Mesendoderm (in vitro differentiated cells): Measurements from ENCODE around the gene SNRNP27. TPM values are rescaled to one million over a fixed set of nuclear protein-coding genes. Genes with fewer than 3 reads are reported as not detected.
"Not testable (repeated sequence)": the region's sequence is repeated elsewhere in the genome, so short reads cannot be mapped to it uniquely, and the experiment has no call there.

Experiments used
- DNase-seq: peaks from one replicate; pipeline ENCODE4 v3.0.0; 2013
- H2AK5ac ChIP-seq: 2 replicates; pipeline ENCODE4 v1.6.1; 2013; ENCODE audit warnings: low read length, inconsistent platforms
- H2BK120ac ChIP-seq: 2 replicates; pipeline ENCODE4 v1.6.1; 2013; ENCODE audit warnings: low read depth, mild to moderate bottlenecking, low read length, moderate library complexity, mixed read lengths
- H2BK15ac ChIP-seq: replicated peaks from 2 replicates; pipeline ENCODE4 v1.6.1; 2013; ENCODE audit warnings: low read depth, mild to moderate bottlenecking, moderate library complexity
- H2BK5ac ChIP-seq: 2 replicates; pipeline ENCODE4 v1.6.1; 2013; ENCODE audit warnings: low read length, inconsistent platforms
- H3K18ac ChIP-seq: 2 replicates; pipeline ENCODE4 v1.6.1; 2013; ENCODE audit warnings: mild to moderate bottlenecking, low read length, mixed read lengths
- H3K23ac ChIP-seq: one replicate; pipeline ENCODE4 v1.6.1; 2013; ENCODE audit warnings: low read length
- H3K27ac ChIP-seq: 2 replicates; pipeline ENCODE4 v1.5.1; 2013; ENCODE audit warnings: low read depth, mild to moderate bottlenecking, inconsistent platforms, low read length, moderate library complexity
- H3K27me3 ChIP-seq: 2 replicates; pipeline ENCODE4 v1.6.1; 2013; ENCODE audit warnings: low read length, control low read depth, mild to moderate bottlenecking, inconsistent platforms; ENCODE audit not compliant: insufficient read depth, poor library complexity
- H3K36me3 ChIP-seq: 2 replicates; pipeline ENCODE4 v1.6.1; 2013; ENCODE audit warnings: low read length, inconsistent platforms; ENCODE audit not compliant: control insufficient read depth, insufficient read depth
- H3K4ac ChIP-seq: one replicate; pipeline ENCODE4 v1.6.1; 2013; ENCODE audit warnings: low read depth, mild to moderate bottlenecking, low read length, moderate library complexity
- H3K4me1 ChIP-seq: 2 replicates; pipeline ENCODE4 v1.6.1; 2013; ENCODE audit warnings: low read depth, low read length, inconsistent platforms; ENCODE audit not compliant: control insufficient read depth
- H3K4me2 ChIP-seq: 2 replicates; pipeline ENCODE4 v1.6.1; 2013; ENCODE audit warnings: low read length
- H3K4me3 ChIP-seq: 2 replicates; pipeline ENCODE4 v1.5.1; 2013; ENCODE audit warnings: mild to moderate bottlenecking, low read length
- H3K56ac ChIP-seq: one replicate; pipeline ENCODE4 v1.6.1; 2013; ENCODE audit warnings: low read length
- H3K79me1 ChIP-seq: 2 replicates; pipeline ENCODE4 v1.6.1; 2013; ENCODE audit warnings: low read length, inconsistent platforms
- H3K79me2 ChIP-seq: 2 replicates; pipeline ENCODE4 v1.6.1; 2013; ENCODE audit warnings: mild to moderate bottlenecking, low read length; ENCODE audit not compliant: control insufficient read depth, insufficient read depth
- H3K9ac ChIP-seq: 2 replicates; pipeline ENCODE4 v1.6.1; 2013; ENCODE audit warnings: low read length, inconsistent platforms
- H4K5ac ChIP-seq: one replicate; pipeline ENCODE4 v1.6.1; 2013; ENCODE audit warnings: low read length
- H4K8ac ChIP-seq: one replicate; pipeline ENCODE4 v1.6.1; 2013; ENCODE audit warnings: low read depth, mild to moderate bottlenecking, control low read depth, low read length, moderate library complexity
- WGBS: extraction: QIAGEN DNeasy Blood & Tissue Kit; methylation state at CpG from one replicate; pipeline ENCODE4 v1.1.7; 2013; ENCODE audit warnings: low lambda C conversion rate, missing lambda C conversion rate; ENCODE audit not compliant: insufficient coverage; ENCODE audit errors: extremely low coverage; 5-methylcytosine and 5-hydroxymethylcytosine counted together
- small RNA-seq: library from polyadenylated mRNA; stranded (forward); fragments of <200 nt; extraction: miRNeasy Mini kit (QIAGEN cat#:217004); gene quantifications from one replicate; pipeline ENCODE3, GENCODE V24; 2013; ENCODE audit not compliant: insufficient read depth

Gene SNRNP27

GRCh38 chr2:69950241-69950640 is 56.5 kb downstream of the SNRNP27 start:
- H3K23ac ChIP-seq, result no peak overlapping the region
- H3K9ac ChIP-seq, result no peak overlapping the region
- H3K27me3 ChIP-seq, result no peaks in the 10 kb centered on the region
- H3K18ac ChIP-seq, result no peak overlapping the region
- H3K79me1 ChIP-seq, result no peaks in the 10 kb centered on the region
- no peaks in the 10 kb centered on the region for H3K4me1 ChIP-seq
- H3K79me2 ChIP-seq, result no peaks in the 10 kb centered on the region
- no peak for DNase-seq
- H3K4me3 ChIP-seq, result no peak overlapping the region
- H3K36me3 ChIP-seq, result no peaks in the 10 kb centered on the region
- no peak overlapping the region for H2BK15ac ChIP-seq
- no peak overlapping the region for H3K56ac ChIP-seq
- H2AK5ac ChIP-seq, result no peak overlapping the region
- no peak overlapping the region for H3K4ac ChIP-seq
- no peak overlapping the region for H4K8ac ChIP-seq
- no peak overlapping the region for H2BK5ac ChIP-seq
- no peak overlapping the region for H3K27ac ChIP-seq
- no CpG with 5 or more reads among the region's 5 CpGs for whole genome bisulfite sequencing
- H4K5ac ChIP-seq, result no peak overlapping the region
- no peak overlapping the region for H3K4me2 ChIP-seq
- no peak overlapping the region for H2BK120ac ChIP-seq

- not testable (repeated sequence) for H2BK5ac ChIP-seq, H2BK15ac ChIP-seq, DNase-seq, H3K4me3 ChIP-seq, H3K4me1 ChIP-seq, H2BK120ac ChIP-seq, H3K27ac ChIP-seq, H3K23ac ChIP-seq, H3K36me3 ChIP-seq, H4K8ac ChIP-seq, H3K79me2 ChIP-seq, H3K4me2 ChIP-seq, H3K9ac ChIP-seq, H3K4ac ChIP-seq, H3K56ac ChIP-seq, H3K18ac ChIP-seq, H3K79me1 ChIP-seq, H4K5ac ChIP-seq, H3K27me3 ChIP-seq, H2AK5ac ChIP-seq
- no CpG with 5 or more reads among the region's 3 CpGs for WGBS
These were observed 56.9 kb downstream of the SNRNP27 start for GRCh38 chr2:69950671-69951070.

GRCh38 chr2:69952336-69953115 is 58.8 kb downstream of the SNRNP27 start:
- no peaks in the 10 kb centered on the region for H3K79me2 ChIP-seq
- H2BK5ac ChIP-seq, result no peak overlapping the region
- H3K27me3 ChIP-seq, result no peaks in the 10 kb centered on the region
- H3K27ac ChIP-seq, result no peak overlapping the region
- H3K4me3 ChIP-seq, result no peak overlapping the region
- no peak overlapping the region for H2BK120ac ChIP-seq
- H3K4me1 ChIP-seq, result no peaks in the 10 kb centered on the region
- H2BK15ac ChIP-seq, result no peak overlapping the region
- H3K4ac ChIP-seq, result no peak overlapping the region
- H2AK5ac ChIP-seq, result no peak overlapping the region
- H3K23ac ChIP-seq, result no peak overlapping the region
- no peaks in the 10 kb centered on the region for H3K36me3 ChIP-seq
- H3K4me2 ChIP-seq, result no peak overlapping the region
- no peak overlapping the region for H3K18ac ChIP-seq
- DNase-seq, result no peak
- no peaks in the 10 kb centered on the region for H3K79me1 ChIP-seq
- no peak overlapping the region for H4K5ac ChIP-seq
- no CpG with 5 or more reads among the region's 6 CpGs for WGBS
- no peak overlapping the region for H3K9ac ChIP-seq
- no peak overlapping the region for H4K8ac ChIP-seq
- H3K56ac ChIP-seq, result no peak overlapping the region

DNA sequence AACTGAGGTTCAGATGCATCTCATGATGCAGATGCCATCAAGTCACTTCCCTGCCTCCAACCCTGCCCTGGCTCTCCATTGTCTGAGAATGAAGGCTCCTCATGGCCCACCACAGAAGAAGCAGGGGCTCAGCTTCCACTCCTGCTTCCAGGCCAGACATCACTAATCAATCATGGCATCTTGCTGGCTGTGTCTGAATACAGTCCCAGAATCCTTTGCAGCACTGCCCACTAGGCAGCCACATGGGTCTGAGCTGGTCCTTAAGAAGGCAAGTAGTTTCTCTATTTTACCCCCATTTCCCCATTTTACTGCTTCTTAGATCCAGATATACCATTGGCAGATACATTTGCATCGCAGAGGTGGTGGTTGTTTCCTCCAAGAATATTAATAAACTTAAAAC is 60.3 kb downstream of the SNRNP27 start:
- H2BK5ac ChIP-seq, result no peak overlapping the region
- H2BK120ac ChIP-seq, result no peak overlapping the region
- H3K4me1 ChIP-seq, result no peaks in the 10 kb centered on the region
- H3K4me2 ChIP-seq, result no peak overlapping the region
- H2AK5ac ChIP-seq, result no peak overlapping the region
- H3K79me1 ChIP-seq, result no peaks in the 10 kb centered on the region
- H4K8ac ChIP-seq, result no peak overlapping the region
- no peaks in the 10 kb centered on the region for H3K27me3 ChIP-seq
- no peaks in the 10 kb centered on the region for H3K36me3 ChIP-seq
- no peak overlapping the region for H3K4ac ChIP-seq
- H3K27ac ChIP-seq, result no peak overlapping the region
- no peak overlapping the region for H2BK15ac ChIP-seq
- no peak overlapping the region for H3K4me3 ChIP-seq
- DNase-seq, result no peak
- WGBS, result no CpG with 5 or more reads among the region's 1 CpG
- H4K5ac ChIP-seq, result no peak overlapping the region
- no peaks in the 10 kb centered on the region for H3K79me2 ChIP-seq
- H3K56ac ChIP-seq, result no peak overlapping the region
- H3K9ac ChIP-seq, result no peak overlapping the region
- H3K18ac ChIP-seq, result no peak overlapping the region
- H3K23ac ChIP-seq, result no peak overlapping the region

Small RNAs within 50 kb of the gene (small RNA-seq; reads per million reads assigned to genes)
- not detected for gene RPL23AP92
